DND-41 (cell line): ENCODE data around the gene HMGB2.

ENCODE experiments used
- CTCF ChIP-seq: IDR thresholded peaks from 2 replicates; pipeline ENCODE4 v1.5.1; 2012; ENCODE audit warnings: borderline replicate concordance, low read length, moderate library complexity, mild to moderate bottlenecking; ENCODE audit not compliant: poor library complexity, severe bottlenecking; ENCODE audit errors: extremely low read depth
- EZH2 ChIP-seq: IDR thresholded peaks from 3 replicates; pipeline ENCODE4 v1.6.1; 2012; ENCODE audit warnings: borderline replicate concordance, low read depth, mild to moderate bottlenecking, moderate library complexity, low read length, inconsistent platforms; ENCODE audit not compliant: severe bottlenecking

DNA sequence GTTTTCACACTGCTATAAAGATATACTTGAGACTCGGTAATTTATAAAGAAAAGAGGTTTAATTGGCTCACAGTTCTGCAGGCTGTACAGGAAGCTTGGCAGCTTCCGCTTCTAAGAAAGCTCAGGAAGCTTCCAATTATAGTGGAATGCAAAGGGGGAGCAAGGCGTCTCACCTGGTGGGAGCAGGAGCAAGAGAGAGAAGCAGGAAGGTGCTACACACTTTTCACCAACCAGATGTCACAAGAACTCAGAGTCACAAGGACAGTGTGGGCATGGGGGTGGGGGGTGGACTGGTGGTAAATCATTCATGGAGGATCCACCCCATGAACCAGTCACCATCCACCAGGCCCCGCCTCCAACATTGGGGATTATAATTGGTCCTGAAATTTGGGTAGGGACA is 22.8 kb downstream of the HMGB2 start:
- TF ChIP-seq CTCF = no peak
- no peak for TF ChIP-seq EZH2
